Measurements from ENCODE around the gene CTNNA3.

DNA sequence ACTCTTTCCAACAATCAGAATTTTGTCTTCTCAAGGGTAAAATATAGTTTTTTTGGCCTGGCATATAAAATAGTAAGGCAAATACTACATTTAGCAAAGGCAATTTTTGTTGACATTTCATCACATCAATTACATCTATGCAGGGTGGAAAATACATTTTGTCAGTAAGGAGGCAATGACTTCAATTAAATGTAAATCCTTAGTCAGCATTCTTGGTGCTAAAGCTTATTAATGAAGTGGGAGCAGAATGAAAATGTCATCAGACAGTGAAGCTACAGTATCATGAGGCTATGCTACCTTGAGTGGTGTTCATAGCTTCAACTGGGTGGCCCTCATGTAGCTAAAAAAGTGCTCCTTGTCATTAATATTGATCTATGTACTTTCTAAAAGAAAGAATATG lies 761.3 kb downstream of the CTNNA3 start:
- TF ChIP-seq, protein P1, sequence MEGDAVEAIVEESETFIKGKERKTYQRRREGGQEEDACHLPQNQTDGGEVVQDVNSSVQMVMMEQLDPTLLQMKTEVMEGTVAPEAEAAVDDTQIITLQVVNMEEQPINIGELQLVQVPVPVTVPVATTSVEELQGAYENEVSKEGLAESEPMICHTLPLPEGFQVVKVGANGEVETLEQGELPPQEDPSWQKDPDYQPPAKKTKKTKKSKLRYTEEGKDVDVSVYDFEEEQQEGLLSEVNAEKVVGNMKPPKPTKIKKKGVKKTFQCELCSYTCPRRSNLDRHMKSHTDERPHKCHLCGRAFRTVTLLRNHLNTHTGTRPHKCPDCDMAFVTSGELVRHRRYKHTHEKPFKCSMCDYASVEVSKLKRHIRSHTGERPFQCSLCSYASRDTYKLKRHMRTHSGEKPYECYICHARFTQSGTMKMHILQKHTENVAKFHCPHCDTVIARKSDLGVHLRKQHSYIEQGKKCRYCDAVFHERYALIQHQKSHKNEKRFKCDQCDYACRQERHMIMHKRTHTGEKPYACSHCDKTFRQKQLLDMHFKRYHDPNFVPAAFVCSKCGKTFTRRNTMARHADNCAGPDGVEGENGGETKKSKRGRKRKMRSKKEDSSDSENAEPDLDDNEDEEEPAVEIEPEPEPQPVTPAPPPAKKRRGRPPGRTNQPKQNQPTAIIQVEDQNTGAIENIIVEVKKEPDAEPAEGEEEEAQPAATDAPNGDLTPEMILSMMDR (conservative IDR thresholded peaks at IDR 0.05 in 1 of 2, IDR thresholded peaks at IDR 0.05 in 1 of 2; ENCODE audit: low read depth in 1 of 2, low read length in 2 of 2) = no peak
- TF ChIP-seq EZH2 (IDR thresholded peaks at IDR 0.05; ENCODE audit: low read length, missing control alignments) = no peak
